Measurements from ENCODE around the gene TSPEAR. TPM values are rescaled to one million over a fixed set of nuclear protein-coding genes. Genes with fewer than 3 reads are reported as not detected.

The TSPEAR gene
- polyA plus RNA-seq, 3 donors, result 0.53 to 0.67 (median 0.62) TPM

DNA sequence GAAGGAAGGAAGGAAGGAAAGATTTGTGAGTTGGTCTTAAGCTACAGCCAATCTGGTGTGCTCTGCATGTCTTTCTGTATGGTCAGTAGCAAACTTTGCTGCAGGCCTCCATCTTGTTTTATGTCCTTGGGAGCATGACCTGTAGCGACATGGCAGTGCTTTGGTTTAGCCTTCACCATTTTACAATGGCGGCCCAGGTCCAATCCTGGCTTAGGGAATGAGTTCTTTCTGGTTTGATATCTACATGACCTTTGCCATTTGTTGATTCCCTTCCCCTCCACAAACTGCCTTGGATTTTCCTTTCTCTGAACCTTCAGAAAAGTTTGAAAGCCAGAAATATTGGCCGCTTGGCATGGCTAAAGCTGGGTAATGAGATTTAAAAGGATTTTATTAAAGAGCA, 30.5 kb upstream of the TSPEAR start:
- no peak for DNase-seq (ENCODE audit: low read depth in 3 of 3, low spot score in 2 of 3)

DNA sequence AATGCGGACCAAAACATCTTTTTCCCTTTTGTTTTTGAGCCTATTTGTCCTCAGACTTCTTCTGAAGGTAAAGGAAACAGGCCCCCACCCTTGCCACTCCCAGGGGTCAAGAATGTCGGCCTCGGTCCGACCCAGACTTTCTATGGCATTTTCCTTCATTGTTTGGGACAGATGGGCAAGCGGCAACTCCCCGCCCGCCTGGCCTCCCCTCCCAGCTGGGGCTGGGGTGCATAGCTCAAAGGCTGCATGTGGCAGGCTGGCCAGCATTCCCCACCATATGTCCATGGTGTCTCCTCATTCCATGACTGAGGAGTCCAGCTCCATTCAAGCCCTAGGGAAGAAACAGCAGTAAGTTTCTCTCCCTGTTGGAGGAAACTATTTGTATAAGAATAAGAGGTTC, 29.4 kb upstream of the TSPEAR start:
- DNase-seq (ENCODE audit: low read depth in 3 of 3, low spot score in 2 of 3), result no peak

GRCh38 chr21:44739316-44739715, 27.9 kb upstream of the TSPEAR start:
- DNase-seq (ENCODE audit: low read depth in 3 of 3, low spot score in 2 of 3), result no peak

- no peak for DNase-seq (ENCODE audit: low read depth in 3 of 3, low spot score in 2 of 3)
Observed at GRCh38 chr21:44738621-44739020, 27.2 kb upstream of the TSPEAR start.

DNA sequence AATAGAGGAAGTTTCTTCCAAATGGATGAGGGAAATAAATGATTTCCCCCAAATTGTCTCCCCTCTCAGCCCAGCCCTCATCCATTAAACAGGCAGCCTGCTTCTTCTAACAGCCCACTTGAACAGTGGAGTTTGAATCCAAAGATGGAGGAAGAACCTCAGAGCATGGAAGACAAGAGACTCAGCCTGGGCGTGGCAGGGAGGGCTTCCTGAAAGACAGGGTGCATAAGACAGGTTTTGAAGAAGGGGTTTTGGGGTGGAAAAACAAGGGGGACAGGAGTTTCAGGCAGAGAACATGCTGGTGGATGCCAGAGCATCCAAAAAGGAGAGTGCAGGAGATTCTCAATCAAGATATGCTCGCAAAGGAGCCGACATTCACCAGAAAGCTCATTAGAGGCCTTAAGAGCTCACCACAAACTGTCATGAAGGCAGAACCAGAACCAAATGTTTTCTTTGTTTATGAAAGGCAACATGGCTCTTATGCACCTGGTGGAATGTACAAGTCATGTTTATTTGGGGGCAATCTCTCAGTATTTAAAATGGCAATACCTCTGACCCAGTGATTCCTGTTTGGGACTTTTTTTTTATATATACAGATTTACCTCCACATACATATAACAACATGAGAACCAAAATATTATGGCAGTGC, 26.5 kb upstream of the TSPEAR start:
- DNase-seq (ENCODE audit: low read depth in 3 of 3, low spot score in 2 of 3), result no peak

DNA sequence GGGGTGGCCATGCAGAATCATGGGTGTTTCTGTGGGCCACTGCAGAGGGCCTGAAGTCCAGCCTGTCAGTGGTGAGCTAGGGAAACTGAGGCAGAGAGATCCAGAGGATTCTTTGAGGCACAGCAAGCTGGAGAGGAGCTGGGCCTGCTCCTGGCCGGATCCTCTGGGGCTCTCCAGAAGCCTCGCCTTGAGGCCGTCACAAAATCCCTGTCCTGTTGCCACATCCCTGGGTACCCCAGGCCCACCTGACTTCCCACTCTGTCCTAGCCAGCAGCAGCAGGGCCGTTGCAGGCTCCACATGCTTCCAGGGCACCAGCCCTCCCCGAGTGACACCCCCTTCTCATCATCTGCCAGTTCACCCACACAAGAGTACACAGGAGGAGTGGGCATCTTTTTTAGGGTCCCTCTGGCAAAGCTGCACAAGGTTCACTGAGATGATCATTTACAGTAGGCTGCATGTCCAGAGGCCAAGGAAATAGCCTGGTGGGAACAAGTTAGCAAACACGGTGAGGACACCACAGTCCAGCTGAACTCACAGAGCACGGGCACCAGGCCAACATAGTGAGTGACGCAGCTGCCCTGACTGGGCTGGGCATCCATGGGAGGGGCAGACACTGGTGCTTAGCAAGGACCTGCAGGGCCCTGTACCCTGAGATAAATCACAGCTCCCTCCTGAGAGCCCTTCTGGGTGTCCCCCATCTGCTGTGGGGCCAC, 25.1 kb upstream of the TSPEAR start:
- no peak for DNase-seq (ENCODE audit: low read depth in 3 of 3, low spot score in 2 of 3)

DNA sequence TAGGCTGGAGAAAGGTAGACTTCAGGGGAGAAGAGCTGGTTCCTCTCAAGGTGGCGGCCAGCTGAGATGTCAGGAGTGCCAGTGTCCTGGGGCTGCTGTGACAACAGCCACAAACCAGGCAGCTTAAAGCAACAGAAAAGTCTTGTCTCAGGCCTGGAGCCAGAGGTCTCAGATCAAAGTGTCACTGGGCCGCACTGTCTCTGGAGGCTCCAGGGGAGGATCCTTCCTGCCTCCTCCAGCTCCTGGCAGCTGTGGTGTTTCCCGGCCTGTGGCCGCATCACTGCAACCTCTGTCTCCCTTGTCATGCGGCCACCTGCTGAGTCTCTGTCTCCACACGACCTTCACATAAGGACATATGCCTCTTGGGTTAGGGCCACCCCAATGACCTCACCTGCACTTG, 24.4 kb upstream of the TSPEAR start:
- no peak for DNase-seq (ENCODE audit: low read depth in 3 of 3, low spot score in 2 of 3)

DNA sequence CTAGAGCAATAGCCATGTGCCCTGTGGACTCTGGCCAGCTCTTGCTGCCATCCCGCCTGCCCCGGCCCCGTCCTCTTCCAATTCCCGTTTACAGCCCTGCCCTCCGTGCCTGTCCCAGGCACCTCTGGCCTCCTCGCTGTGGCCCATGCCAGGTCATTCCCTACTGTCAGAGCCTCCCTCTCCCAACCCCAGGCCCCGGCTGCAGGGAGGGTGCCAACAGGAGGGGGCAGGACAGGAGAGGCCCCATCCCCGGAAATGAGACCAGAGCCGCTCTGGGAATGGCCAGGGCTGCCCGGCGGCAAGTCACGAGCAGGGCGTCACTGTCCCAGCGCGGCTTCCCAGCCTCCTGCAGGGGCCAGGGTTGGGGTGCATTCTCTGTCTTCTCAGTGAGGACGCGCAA, 23.5 kb upstream of the TSPEAR start:
- DNase-seq (ENCODE audit: low read depth in 3 of 3, low spot score in 2 of 3), result no peak

GRCh38 chr21:44734026-44734745, 22.8 kb upstream of the TSPEAR start:
- DNase-seq (ENCODE audit: low read depth in 3 of 3, low spot score in 2 of 3), result no peak

DNA sequence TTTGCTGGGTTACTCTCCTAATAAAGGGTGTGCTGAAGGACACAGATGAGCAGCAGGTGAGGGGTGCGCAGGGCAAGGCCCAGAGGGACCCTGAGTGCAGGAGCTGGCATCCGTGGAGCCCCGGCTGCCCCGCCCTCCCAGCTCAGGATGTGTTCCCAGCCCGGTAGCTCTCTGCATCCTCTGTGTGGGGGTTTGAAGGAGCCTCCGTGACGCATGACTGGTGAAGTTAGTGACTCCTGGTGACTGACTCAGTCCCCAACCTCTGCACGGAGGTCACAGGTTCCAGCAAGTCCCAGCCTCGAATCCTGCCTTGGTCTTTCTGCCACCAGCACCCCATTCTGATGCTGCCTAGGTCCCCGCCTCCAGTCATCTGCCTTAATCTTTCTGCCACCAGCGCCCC, 21.6 kb upstream of the TSPEAR start:
- no peak for DNase-seq (ENCODE audit: low read depth in 3 of 3, low spot score in 2 of 3)

GRCh38 chr21:44732263-44732662, 20.9 kb upstream of the TSPEAR start:
- no peak for DNase-seq (ENCODE audit: low read depth in 3 of 3, low spot score in 2 of 3)

DNA sequence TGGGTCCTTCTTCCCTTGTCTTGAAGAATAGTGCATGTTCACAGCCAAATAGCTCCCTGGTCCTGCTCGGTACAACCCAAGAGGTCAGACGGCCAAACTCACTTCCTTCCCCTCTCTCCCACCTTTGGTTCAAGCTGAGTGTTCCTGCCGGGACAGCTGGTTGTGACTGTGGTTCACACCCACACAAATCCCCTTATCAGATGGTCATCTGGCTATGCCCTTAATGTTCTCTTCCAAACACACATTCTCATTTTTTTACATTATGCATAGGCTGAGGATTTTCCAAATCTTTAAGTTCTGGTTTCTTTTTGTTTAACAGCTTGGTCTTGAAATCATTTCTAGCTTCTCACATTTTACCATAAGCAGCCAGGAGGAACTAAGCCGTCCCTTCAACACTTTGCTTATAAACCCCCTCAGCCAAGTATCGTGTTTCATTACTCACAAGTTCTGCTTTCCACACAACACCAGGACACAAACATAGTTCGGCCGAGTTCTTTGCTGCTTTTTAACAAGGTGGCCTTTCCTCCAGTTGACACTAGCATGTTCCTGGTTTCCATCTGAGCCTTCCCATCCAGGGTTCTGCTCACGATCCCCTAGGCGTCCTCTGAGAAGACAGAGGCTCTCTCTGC, 19.7 kb upstream of the TSPEAR start:
- no peak for DNase-seq (ENCODE audit: low read depth in 3 of 3, low spot score in 2 of 3)

DNA sequence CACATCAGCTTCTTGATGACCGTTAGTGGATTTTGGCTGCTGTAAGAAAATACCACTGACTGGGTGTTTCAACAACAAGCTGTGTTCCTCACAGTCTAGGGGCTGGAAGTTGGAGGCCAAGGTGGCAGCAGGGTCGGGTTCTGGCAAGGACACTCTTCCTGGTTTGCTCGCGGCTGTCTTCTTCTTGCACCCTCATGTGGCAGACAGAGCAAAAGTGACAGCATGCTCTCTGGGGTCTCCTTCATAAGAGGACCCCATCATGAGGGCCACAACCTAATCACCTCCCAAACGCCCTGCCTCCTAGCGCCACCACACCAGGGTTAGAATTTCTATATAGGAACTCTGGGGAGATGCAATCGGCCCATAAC, 18.6 kb upstream of the TSPEAR start:
- DNase-seq (ENCODE audit: low read depth in 3 of 3, low spot score in 2 of 3), result no peak

DNA sequence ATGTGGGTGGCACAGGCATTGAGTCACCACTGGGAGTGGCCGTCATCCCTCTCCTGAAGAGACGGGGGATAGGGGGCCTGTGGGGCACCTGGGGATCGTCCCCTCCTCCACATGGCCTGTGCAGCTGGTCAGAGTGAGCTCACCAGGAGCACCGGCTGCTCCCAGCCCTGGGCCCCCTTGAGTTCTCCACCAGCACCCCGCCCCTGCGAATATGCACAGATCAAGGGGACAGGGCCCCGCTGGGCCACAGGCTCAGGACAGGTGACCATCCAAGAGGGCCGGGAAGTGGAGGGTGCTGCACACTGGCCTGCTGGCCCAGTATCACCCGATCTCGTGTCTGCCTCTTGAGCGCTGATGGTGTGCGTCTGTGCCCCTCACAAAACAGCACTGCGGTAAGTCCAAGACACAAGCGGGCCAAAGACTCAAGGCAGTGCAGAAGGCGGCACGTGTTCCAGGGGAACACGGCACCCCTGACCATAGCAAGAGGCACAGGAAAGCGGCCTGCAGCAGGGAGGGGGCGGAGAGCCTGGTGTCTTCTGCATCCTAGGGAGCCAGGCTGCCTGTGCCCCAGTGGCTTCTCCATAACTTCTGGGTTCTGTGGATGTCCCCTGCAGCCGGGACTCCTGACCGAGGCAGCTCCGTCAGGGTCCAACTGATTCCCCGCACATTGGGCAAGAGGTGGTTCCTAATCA, 18.1 kb upstream of the TSPEAR start:
- DNase-seq (ENCODE audit: low read depth in 3 of 3, low spot score in 2 of 3), result no peak

DNA sequence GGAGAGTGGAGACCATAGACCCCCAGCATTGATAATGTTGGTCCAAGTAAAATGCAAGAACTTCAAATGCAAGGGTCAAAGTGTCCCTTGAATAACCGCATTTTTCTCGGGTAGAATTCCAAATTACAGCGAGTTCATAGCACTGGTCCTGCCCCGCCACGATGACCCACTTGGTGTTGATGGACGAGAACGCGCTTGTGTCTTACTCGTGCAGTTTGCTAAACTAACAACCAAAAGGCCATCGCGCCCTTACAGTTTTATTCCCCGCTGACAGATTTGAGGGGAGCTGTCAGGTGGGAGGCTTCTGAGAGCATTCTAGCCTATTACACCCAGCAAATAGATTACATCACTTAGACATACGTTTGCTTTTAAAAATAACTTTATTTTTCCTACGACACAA, 17.3 kb upstream of the TSPEAR start:
- no peak for DNase-seq (ENCODE audit: low read depth in 3 of 3, low spot score in 2 of 3)

DNA sequence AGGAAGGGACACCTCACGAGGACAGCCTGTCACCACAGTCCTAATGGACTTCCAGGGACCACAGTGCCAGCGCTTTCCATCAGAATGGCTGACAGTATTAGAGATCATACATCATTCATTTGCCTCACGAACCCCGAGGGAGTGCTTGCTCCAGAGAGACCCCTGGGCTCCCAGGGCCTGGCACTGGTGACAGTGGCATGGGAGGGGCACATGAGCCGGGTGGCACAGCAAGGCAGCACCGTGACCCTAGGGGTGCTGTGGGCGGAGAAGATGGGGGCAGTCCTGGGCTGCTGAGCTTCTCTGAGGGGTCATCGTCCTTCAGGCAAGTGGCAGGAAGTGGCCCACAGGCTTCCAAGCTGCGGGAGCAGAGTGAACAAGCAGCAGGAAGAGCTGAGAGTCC, 16.4 kb upstream of the TSPEAR start:
- no peak for DNase-seq (ENCODE audit: low read depth in 3 of 3, low spot score in 2 of 3)

DNA sequence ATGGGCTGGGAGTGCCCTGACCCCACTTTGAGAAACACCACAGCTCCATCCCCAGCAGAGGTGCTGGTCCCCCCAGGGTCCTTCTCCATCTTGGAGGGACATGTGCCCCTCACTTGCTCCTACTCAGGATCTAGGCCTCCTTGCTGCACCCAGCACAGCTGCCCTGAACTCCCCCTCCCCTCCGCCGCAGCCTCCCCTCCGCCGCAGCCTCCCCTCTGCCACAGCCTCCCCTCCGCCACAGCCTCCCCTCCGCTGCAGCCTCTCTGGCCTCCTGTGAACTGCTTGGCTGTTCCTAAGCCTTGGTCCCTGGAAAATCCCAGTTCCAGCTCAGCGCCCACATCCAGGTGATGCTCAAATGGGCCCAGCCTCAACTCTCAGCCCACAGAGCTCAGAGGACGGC, 15.9 kb upstream of the TSPEAR start:
- no peak for DNase-seq (ENCODE audit: low read depth in 3 of 3, low spot score in 2 of 3)

DNA sequence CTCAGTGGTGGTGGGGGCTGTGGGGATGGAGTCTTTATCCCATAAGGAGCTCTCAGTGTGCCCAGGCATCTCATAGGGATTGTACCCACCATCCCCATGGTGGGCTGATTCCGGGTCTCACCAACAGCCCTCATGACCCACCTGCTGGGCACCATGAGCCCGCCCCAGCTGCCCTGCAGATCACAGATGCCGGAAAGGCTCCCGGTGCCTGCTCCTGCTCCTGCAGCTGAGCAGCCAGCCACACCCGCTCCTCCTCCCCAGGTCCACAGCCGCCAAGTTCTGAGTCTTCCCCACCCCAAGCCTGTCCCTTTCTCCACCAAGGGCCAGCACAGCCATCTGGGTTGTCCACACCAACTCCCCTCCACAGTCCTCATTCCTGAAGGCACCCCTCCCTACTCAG, 15.5 kb upstream of the TSPEAR start:
- DNase-seq (ENCODE audit: low read depth in 3 of 3, low spot score in 2 of 3), result no peak

- no peak for DNase-seq (ENCODE audit: low read depth in 3 of 3, low spot score in 2 of 3)
Observed at GRCh38 chr21:44724926-44725325, 13.6 kb upstream of the TSPEAR start.

- DNase-seq (ENCODE audit: low read depth in 3 of 3, low spot score in 2 of 3), result no peak
Observed at GRCh38 chr21:44724196-44724595, 12.8 kb upstream of the TSPEAR start.
